Endothelial cell of umbilical vein (primary cell): ENCODE data around the gene MOB4.

ENCODE experiments used
- POLR2A ChIP-seq: IDR thresholded peaks from 2 replicates; pipeline ENCODE4 v1.6.1; 2012; ENCODE audit warnings: low read depth, mild to moderate bottlenecking, control low read depth, low read length
- POLR2AphosphoS5 ChIP-seq: IDR thresholded peaks from 2 replicates; pipeline ENCODE4 v1.6.1; 2012; ENCODE audit warnings: low read depth, mild to moderate bottlenecking, control low read depth, low read length, moderate library complexity; ENCODE audit not compliant: insufficient read depth
- TF ChIP-seq, protein P1 (sequence below), 2 donors: IDR thresholded peaks; 1 replicate in 1 of 2; 2 replicates in 1 of 2; pipeline ENCODE4 v1.5.1; 2011; ENCODE audit warnings: low read length in 2 of 2, mild to moderate bottlenecking in 2 of 2, moderate library complexity in 2 of 2, control low read depth in 1 of 2, inconsistent platforms in 1 of 2, low read depth in 1 of 2; ENCODE audit not compliant: insufficient read depth in 1 of 2; ENCODE audit errors: extremely low read depth in 1 of 2

DNA sequence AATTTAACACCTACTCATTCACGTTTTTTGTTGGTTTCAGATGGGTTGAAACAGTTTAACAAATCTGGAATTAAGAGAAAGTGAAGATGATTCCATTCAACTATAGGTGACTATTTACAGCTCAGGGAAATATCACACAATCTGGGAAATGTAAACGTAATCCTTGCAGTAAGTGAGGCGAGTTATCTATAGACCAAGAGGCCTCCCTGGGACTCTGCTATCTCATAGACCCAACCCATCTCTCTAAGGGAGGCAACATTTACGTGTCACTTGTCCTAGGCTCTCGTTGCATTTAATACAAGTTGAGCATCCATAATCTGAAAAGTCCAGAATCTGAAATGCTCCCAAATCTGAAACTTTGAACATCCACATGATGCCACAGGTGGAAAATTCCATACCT, 2.0 kb upstream of the MOB4 start:
- TF ChIP-seq POLR2A (no peak), POLR2AphosphoS5 (no peak)
- TF ChIP-seq, protein P1, sequence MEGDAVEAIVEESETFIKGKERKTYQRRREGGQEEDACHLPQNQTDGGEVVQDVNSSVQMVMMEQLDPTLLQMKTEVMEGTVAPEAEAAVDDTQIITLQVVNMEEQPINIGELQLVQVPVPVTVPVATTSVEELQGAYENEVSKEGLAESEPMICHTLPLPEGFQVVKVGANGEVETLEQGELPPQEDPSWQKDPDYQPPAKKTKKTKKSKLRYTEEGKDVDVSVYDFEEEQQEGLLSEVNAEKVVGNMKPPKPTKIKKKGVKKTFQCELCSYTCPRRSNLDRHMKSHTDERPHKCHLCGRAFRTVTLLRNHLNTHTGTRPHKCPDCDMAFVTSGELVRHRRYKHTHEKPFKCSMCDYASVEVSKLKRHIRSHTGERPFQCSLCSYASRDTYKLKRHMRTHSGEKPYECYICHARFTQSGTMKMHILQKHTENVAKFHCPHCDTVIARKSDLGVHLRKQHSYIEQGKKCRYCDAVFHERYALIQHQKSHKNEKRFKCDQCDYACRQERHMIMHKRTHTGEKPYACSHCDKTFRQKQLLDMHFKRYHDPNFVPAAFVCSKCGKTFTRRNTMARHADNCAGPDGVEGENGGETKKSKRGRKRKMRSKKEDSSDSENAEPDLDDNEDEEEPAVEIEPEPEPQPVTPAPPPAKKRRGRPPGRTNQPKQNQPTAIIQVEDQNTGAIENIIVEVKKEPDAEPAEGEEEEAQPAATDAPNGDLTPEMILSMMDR (IDR thresholded peaks at IDR 0.05; ENCODE audit: extremely low read depth in 1 of 2, insufficient read depth in 1 of 2, low read depth in 1 of 2, low read length in 2 of 2): no peak
